ENCODE measurements around the gene SUGCT.
A peak's percentile ranks its signal among the peaks of the same experiment; 100 is the strongest.

Gene SUGCT

DNA sequence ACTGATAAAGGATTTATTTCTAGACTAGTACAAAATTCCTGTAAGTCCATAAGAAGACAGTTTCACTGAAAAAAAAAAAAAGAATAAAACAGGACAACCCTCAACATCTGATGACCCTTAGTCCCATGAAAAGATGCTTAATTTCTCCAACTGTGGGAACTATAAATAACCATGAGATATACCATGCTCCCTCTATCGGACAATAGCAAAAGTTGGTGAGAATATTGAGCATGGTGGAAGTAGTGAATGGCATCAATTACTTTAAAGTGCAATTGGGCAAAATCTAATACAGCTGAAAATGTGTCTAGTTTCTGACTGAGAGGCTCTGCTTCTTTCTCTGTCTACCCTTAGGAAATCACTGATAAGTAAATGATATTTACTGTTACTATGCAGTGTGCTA lies 348.8 kb downstream of the SUGCT start:
- H3K4me3 ChIP-seq (ENCODE audit: low read depth, low read length) = no peak overlapping the region
- TF ChIP-seq MYC (IDR thresholded peaks at IDR 0.05; ENCODE audit: low read depth, low read length) (no peak), POLR2A (IDR thresholded peaks at IDR 0.05; ENCODE audit: extremely low read depth, insufficient read length) (no peak)
- TF ChIP-seq, protein P1, sequence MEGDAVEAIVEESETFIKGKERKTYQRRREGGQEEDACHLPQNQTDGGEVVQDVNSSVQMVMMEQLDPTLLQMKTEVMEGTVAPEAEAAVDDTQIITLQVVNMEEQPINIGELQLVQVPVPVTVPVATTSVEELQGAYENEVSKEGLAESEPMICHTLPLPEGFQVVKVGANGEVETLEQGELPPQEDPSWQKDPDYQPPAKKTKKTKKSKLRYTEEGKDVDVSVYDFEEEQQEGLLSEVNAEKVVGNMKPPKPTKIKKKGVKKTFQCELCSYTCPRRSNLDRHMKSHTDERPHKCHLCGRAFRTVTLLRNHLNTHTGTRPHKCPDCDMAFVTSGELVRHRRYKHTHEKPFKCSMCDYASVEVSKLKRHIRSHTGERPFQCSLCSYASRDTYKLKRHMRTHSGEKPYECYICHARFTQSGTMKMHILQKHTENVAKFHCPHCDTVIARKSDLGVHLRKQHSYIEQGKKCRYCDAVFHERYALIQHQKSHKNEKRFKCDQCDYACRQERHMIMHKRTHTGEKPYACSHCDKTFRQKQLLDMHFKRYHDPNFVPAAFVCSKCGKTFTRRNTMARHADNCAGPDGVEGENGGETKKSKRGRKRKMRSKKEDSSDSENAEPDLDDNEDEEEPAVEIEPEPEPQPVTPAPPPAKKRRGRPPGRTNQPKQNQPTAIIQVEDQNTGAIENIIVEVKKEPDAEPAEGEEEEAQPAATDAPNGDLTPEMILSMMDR (IDR thresholded peaks at IDR 0.05; ENCODE audit: low read depth, low read length) = no peak
- TF ChIP-seq, protein P2, sequence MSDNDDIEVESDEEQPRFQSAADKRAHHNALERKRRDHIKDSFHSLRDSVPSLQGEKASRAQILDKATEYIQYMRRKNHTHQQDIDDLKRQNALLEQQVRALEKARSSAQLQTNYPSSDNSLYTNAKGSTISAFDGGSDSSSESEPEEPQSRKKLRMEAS (IDR thresholded peaks at IDR 0.05; ENCODE audit: low read depth, low read length) = no peak
- no peak for DNase-seq (ENCODE audit: low read depth)

DNA sequence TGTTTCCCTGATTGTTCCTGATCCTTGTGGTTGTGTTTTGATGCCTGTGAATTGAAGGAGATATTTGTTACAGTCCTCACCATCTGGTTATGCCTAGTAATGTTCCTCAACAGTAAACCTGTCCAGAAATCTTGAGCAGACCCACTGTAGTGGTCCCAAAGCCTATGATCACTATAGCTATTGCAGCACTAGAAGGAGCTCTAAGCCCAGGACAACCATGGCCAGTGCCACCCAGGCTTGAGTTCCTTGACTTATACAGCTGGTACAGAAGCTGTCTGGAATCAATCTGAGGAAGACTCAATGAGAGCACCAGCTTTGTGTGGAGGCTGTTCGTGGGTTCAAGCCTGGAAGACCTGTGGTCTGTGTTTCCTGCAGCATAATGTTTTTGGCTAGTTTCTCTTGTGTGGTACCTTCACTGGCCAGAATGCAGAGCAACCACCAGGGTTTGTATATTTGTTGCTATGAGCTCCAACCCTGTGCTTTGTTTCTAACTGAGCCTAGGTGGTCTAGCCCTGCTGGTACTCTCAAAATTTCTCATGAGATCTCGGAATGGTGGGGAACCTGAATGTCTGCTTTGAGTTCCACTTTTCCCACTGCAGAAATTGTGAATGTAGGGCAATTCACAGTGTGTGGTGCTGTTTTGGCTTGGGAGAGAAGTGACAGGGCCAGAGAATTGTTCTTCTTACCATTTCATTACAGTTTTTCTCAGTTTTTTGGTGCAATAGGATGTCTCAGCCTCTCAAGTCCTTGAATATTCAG lies 355.2 kb downstream of the SUGCT start:
- TF ChIP-seq POLR2A (IDR thresholded peaks at IDR 0.05; ENCODE audit: extremely low read depth, insufficient read length) (no peak), MYC (IDR thresholded peaks at IDR 0.05; ENCODE audit: low read depth, low read length) (no peak)
- TF ChIP-seq, protein P1 (IDR thresholded peaks at IDR 0.05; ENCODE audit: low read depth, low read length) = no peak
- TF ChIP-seq, protein P2 (IDR thresholded peaks at IDR 0.05; ENCODE audit: low read depth, low read length) = no peak
- H3K4me3 ChIP-seq (ENCODE audit: low read depth, low read length) = no peak overlapping the region
- DNase-seq (ENCODE audit: low read depth) = peak; percentile 42

DNA sequence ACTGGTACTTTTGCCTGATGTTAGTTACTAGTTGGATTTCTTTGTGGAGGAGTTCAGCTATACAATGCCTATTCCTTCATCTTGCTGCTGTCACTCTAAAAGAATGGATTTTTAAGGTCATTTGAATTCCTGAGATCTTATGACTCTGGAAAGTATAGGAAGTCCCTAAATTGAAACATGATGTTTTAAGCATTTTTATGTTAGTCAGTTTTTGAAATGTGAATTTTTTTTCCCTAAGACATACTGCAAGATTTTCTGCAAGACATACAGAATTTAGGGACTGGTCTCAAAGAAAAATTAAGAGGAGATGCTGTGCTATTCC lies 355.8 kb downstream of the SUGCT start:
- H3K4me3 ChIP-seq (ENCODE audit: low read depth, low read length) = no peak overlapping the region
- DNase-seq (ENCODE audit: low read depth) = no peak
- TF ChIP-seq, protein P2 (IDR thresholded peaks at IDR 0.05; ENCODE audit: low read depth, low read length) = no peak
- TF ChIP-seq MYC (IDR thresholded peaks at IDR 0.05; ENCODE audit: low read depth, low read length) = no peak
- TF ChIP-seq, protein P1 (IDR thresholded peaks at IDR 0.05; ENCODE audit: low read depth, low read length) = no peak
- no peak for TF ChIP-seq POLR2A (IDR thresholded peaks at IDR 0.05; ENCODE audit: extremely low read depth, insufficient read length)

DNA sequence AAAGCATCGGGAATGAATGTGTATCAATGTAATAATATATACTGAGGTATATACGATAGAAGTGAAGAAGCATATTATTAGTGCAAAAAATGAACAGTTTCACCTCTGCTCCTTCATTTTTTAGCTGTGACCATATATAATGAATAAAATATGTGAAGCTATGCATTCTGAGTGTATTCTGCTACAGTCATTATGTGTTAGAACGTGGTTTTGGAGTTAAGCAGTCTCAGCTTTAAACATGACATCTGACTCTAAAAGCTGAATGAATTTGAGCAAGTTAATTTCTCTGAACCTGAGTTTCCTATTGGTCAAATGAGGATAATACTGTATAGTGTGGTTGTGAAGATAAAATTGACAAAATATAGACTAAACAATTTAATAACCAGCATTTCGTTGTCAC lies 358.1 kb downstream of the SUGCT start:
- no peak for DNase-seq (ENCODE audit: low read depth)
- TF ChIP-seq, protein P1 (IDR thresholded peaks at IDR 0.05; ENCODE audit: low read depth, low read length) = no peak
- TF ChIP-seq POLR2A (IDR thresholded peaks at IDR 0.05; ENCODE audit: extremely low read depth, insufficient read length) (no peak), MYC (IDR thresholded peaks at IDR 0.05; ENCODE audit: low read depth, low read length) (no peak)
- TF ChIP-seq, protein P2 (IDR thresholded peaks at IDR 0.05; ENCODE audit: low read depth, low read length) = no peak

DNA sequence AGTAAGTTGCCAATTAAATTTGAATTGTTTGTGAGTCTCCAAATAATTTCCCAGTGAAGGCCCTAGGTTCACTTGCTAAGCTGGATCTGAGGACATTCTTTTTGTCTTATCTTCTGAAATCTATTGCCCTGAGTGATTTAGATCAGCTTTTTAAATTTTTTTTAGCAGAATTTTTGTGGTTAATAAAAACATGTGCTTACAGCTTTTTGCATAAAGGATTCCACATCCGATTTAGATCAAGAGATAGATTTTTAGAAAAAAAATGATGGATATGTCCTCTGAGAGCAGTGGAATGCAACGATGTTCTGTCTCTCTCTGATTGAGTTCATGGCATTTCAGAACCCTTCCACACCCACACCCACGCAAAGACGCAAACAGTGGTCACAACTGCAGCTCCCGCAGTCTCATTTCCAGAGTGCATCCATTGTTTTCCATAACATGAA lies 358.8 kb downstream of the SUGCT start:
- no peak for DNase-seq (ENCODE audit: low read depth)

More for the DNA sequence above, 358.1 kb downstream of the SUGCT start:
- no peak overlapping the region for H3K4me3 ChIP-seq (ENCODE audit: low read depth, low read length)

More for the DNA sequence above, 358.8 kb downstream of the SUGCT start:
- no peak overlapping the region for H3K4me3 ChIP-seq (ENCODE audit: low read depth, low read length)
- TF ChIP-seq, protein P2 (IDR thresholded peaks at IDR 0.05; ENCODE audit: low read depth, low read length) = no peak
- no peak for TF ChIP-seq MYC (IDR thresholded peaks at IDR 0.05; ENCODE audit: low read depth, low read length)
- TF ChIP-seq, protein P1 (IDR thresholded peaks at IDR 0.05; ENCODE audit: low read depth, low read length) = no peak
- TF ChIP-seq POLR2A (IDR thresholded peaks at IDR 0.05; ENCODE audit: extremely low read depth, insufficient read length) = no peak
